Measurements from ENCODE around the gene ACACA.

The ACACA gene

DNA sequence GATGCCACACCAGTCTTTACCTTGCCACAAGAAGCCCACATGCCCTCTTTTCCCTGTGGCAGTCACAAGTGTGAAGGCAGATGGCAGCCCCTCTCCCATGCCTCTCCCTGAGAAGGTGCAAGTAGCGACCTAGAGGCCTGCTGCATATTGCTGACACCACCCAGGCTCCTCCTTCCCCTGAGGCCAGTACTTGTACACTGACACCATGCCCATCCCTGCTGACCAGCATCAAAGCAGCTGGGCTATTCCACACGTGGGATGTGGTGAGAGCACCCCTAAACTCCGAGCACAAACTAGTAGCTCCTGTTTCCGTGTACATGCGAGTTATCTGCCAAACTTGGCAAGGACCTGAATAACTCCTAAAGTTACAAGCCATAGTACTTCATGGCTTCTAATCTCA is 308.5 kb downstream of the ACACA start (continued):
- TF ChIP-seq, protein P1, sequence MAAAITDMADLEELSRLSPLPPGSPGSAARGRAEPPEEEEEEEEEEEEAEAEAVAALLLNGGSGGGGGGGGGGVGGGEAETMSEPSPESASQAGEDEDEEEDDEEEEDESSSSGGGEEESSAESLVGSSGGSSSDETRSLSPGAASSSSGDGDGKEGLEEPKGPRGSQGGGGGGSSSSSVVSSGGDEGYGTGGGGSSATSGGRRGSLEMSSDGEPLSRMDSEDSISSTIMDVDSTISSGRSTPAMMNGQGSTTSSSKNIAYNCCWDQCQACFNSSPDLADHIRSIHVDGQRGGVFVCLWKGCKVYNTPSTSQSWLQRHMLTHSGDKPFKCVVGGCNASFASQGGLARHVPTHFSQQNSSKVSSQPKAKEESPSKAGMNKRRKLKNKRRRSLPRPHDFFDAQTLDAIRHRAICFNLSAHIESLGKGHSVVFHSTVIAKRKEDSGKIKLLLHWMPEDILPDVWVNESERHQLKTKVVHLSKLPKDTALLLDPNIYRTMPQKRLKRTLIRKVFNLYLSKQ (tag by site-specific recombination; IDR thresholded peaks at IDR 0.05; ENCODE audit: borderline replicate concordance): no peak
- TF ChIP-seq, protein P2, sequence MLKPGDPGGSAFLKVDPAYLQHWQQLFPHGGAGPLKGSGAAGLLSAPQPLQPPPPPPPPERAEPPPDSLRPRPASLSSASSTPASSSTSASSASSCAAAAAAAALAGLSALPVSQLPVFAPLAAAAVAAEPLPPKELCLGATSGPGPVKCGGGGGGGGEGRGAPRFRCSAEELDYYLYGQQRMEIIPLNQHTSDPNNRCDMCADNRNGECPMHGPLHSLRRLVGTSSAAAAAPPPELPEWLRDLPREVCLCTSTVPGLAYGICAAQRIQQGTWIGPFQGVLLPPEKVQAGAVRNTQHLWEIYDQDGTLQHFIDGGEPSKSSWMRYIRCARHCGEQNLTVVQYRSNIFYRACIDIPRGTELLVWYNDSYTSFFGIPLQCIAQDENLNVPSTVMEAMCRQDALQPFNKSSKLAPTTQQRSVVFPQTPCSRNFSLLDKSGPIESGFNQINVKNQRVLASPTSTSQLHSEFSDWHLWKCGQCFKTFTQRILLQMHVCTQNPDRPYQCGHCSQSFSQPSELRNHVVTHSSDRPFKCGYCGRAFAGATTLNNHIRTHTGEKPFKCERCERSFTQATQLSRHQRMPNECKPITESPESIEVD (tag by site-specific recombination; IDR thresholded peaks at IDR 0.05): no peak

DNA sequence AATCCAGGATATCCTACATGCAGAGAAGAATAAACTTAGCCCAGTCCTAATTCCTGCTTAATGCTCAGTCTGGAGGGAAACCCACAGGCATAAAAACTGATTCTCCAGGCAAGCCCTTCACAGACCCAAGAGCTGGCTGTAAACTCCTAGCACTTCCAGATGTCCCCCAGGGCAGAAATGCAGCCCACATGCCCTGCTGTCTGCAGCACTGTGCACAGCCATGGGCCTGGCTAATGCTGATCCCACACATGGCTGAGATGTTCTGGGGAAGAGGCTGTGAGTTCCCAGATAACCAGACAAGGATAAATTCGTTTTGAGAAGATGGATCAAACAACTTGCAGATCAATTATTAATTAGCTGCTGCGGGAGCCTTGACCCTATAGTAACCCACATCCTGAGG is 309.5 kb downstream of the ACACA start:
- H3K36me3 ChIP-seq (ENCODE audit: control insufficient read depth in 2 of 2, insufficient read depth in 1 of 2, low read length in 2 of 2): peaks cover 31 to 61% of the 10 kb centered on the region in 2 experiments

DNA sequence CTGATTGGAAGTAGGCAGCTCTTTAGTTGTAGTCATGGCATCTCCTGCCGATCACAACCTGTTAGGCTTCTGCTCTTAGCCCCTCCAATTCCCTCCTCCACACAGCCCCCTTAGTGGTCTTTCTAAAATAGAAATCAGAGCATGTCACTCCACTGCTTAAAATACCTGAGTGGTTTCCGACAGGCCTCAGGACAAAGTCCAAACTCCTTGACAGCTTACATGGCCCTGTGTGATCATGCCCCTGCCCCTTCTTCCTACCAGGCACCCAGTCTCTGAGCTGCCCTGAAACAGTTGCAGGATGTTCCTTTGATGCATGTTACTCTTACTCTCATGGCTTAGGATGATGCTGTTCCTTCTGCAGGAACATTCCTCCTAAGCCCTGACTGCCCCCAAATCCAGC is 310.6 kb downstream of the ACACA start:
- H3K4me1 ChIP-seq (ENCODE audit: control insufficient read depth, insufficient read depth, low read length): no peaks in the 10 kb centered on the region
- H3K36me3 ChIP-seq (ENCODE audit: control insufficient read depth in 2 of 2, insufficient read depth in 1 of 2, low read length in 2 of 2): peaks cover 27 to 54% of the 10 kb centered on the region in 2 experiments
- POLR2A ChIA-PET: no interaction called here
- no peak overlapping the region for H3K27ac ChIP-seq (ENCODE audit: extremely low read depth, low read depth, low read length)
- no peaks in the 10 kb centered on the region for H3K9me3 ChIP-seq (ENCODE audit: control insufficient read depth, insufficient read depth, low read depth, low read length)
- CTCF ChIA-PET: no interaction called here
- no peak overlapping the region for H3K4me3 ChIP-seq (ENCODE audit: low read depth, low read length)
- TF ChIP-seq, protein P3, sequence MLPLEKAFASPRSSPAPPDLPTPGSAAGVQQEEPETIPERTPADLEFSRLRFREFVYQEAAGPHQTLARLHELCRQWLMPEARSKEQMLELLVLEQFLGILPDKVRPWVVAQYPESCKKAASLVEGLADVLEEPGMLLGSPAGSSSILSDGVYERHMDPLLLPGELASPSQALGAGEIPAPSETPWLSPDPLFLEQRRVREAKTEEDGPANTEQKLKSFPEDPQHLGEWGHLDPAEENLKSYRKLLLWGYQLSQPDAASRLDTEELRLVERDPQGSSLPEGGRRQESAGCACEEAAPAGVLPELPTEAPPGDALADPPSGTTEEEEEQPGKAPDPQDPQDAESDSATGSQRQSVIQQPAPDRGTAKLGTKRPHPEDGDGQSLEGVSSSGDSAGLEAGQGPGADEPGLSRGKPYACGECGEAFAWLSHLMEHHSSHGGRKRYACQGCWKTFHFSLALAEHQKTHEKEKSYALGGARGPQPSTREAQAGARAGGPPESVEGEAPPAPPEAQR (tag by site-specific recombination; IDR thresholded peaks at IDR 0.05): no peak
- TF ChIP-seq ZNF146 (tag by site-specific recombination; IDR thresholded peaks at IDR 0.05): no peak
- TF ChIP-seq WT1 (tag by site-specific recombination; IDR thresholded peaks at IDR 0.05): no peak
- TF ChIP-seq ZNF23 (tag by site-specific recombination; IDR thresholded peaks at IDR 0.05; ENCODE audit: borderline replicate concordance): no peak
- no peak for TF ChIP-seq ZNF629 (tag by site-specific recombination; IDR thresholded peaks at IDR 0.05)
- TF ChIP-seq ZNF223 (tag by site-specific recombination; IDR thresholded peaks at IDR 0.05): no peak
- TF ChIP-seq ZNF660 (tag by site-specific recombination; IDR thresholded peaks at IDR 0.05): no peak
- TF ChIP-seq ZNF132 (tag by site-specific recombination; IDR thresholded peaks at IDR 0.05; ENCODE audit: borderline replicate concordance): no peak
- TF ChIP-seq ZNF354C (tag by site-specific recombination; IDR thresholded peaks at IDR 0.05; ENCODE audit: borderline replicate concordance, low read depth): no peak
- TF ChIP-seq, protein P4, sequence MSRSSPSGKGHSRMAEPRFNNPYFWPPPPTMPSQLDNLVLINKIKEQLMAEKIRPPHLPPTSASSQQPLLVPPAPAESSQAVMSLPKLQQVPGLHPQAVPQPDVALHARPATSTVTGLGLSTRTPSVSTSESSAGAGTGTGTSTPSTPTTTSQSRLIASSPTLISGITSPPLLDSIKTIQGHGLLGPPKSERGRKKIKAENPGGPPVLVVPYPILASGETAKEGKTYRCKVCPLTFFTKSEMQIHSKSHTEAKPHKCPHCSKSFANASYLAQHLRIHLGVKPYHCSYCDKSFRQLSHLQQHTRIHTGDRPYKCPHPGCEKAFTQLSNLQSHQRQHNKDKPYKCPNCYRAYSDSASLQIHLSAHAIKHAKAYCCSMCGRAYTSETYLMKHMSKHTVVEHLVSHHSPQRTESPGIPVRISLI (tag by site-specific recombination; IDR thresholded peaks at IDR 0.05): no peak
- no peak for TF ChIP-seq ZNF530 (tag by site-specific recombination; IDR thresholded peaks at IDR 0.05; ENCODE audit: low read depth)
- TF ChIP-seq HOXC10 (CRISPR knock-in tag; IDR thresholded peaks at IDR 0.05): no peak
- TF ChIP-seq ZNF571 (tag by site-specific recombination; IDR thresholded peaks at IDR 0.05): no peak
- TF ChIP-seq, protein P5, sequence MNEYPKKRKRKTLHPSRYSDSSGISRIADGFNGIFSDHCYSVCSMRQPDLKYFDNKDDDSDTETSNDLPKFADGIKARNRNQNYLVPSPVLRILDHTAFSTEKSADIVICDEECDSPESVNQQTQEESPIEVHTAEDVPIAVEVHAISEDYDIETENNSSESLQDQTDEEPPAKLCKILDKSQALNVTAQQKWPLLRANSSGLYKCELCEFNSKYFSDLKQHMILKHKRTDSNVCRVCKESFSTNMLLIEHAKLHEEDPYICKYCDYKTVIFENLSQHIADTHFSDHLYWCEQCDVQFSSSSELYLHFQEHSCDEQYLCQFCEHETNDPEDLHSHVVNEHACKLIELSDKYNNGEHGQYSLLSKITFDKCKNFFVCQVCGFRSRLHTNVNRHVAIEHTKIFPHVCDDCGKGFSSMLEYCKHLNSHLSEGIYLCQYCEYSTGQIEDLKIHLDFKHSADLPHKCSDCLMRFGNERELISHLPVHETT (tag by site-specific recombination; IDR thresholded peaks at IDR 0.05): no peak
- no peak for TF ChIP-seq ZNF391 (tag by site-specific recombination; IDR thresholded peaks at IDR 0.05; ENCODE audit: borderline replicate concordance, low read depth)

More for the DNA sequence above, 309.5 kb downstream of the ACACA start:
- POLR2A ChIA-PET: no interaction called here
- no peaks in the 10 kb centered on the region for H3K9me3 ChIP-seq (ENCODE audit: control insufficient read depth, insufficient read depth, low read depth, low read length)
- no peaks in the 10 kb centered on the region for H3K4me1 ChIP-seq (ENCODE audit: control insufficient read depth, insufficient read depth, low read length)
- H3K4me3 ChIP-seq (ENCODE audit: low read depth, low read length): no peak overlapping the region
- no peak for TF ChIP-seq ZNF324 (tag by site-specific recombination; IDR thresholded peaks at IDR 0.05)
- TF ChIP-seq FEZF1 (tag by site-specific recombination; IDR thresholded peaks at IDR 0.05): no peak
- TF ChIP-seq ZFP69B (tag by site-specific recombination; IDR thresholded peaks at IDR 0.05): no peak
- no peak for TF ChIP-seq ZNF169 (tag by site-specific recombination; IDR thresholded peaks at IDR 0.05)
- TF ChIP-seq, protein P6, sequence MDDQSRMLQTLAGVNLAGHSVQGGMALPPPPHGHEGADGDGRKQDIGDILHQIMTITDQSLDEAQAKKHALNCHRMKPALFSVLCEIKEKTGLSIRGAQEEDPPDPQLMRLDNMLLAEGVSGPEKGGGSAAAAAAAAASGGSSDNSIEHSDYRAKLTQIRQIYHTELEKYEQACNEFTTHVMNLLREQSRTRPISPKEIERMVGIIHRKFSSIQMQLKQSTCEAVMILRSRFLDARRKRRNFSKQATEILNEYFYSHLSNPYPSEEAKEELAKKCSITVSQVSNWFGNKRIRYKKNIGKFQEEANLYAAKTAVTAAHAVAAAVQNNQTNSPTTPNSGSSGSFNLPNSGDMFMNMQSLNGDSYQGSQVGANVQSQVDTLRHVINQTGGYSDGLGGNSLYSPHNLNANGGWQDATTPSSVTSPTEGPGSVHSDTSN (CRISPR knock-in tag; IDR thresholded peaks at IDR 0.05): no peak
- TF ChIP-seq ZNF48 (tag by site-specific recombination; IDR thresholded peaks at IDR 0.05): no peak
- CTCF ChIA-PET: no interaction called here
- no peak overlapping the region for H3K27ac ChIP-seq (ENCODE audit: extremely low read depth, low read depth, low read length)

All from HEK293 (cell line).